HG02763 (cell line): ENCODE data around the gene CANT1.
"Not testable (repeated sequence)": the region's sequence is repeated elsewhere in the genome, so short reads cannot be mapped to it uniquely, and the experiment has no call there.

Experiments
- ATAC-seq: cut with Tn5 transposase; IDR thresholded peaks from one replicate; pipeline ENCODE4 v1.9.1; 2021; ENCODE audit warnings: mild to moderate bottlenecking, moderate library complexity; ENCODE audit not compliant: unreplicated experiment

Gene CANT1

DNA sequence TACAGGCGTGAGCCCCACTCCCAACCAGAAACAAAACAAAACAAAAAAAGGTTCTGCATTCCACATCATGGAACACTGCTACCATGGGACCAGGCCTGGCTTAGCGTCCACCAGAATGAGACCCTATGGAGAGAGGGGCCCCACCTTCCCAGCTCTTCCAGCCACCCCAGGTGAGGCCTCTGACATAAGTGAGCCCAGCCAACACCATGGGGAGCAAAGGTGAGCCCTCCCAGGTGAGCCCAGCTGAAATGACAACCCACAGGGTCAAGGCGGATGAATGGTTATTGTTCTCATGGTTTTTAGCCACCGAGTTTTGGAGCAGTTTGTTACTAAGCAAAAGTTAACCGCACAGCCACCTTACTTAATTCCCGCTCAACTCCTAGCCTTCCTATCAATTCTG is 46.2 kb downstream of the CANT1 start:
- ATAC-seq: no peak

GRCh38 chr17:78962984-78963348 is 46.6 kb downstream of the CANT1 start:
- not testable (repeated sequence) for ATAC-seq

- ATAC-seq: no peak
These were observed 47.1 kb downstream of the CANT1 start for GRCh38 chr17:78962345-78962983.

- no peak for ATAC-seq
These were observed 48.0 kb downstream of the CANT1 start for GRCh38 chr17:78961571-78961970.

GRCh38 chr17:78960928-78961327 is 48.6 kb downstream of the CANT1 start:
- ATAC-seq: no peak

- no peak for ATAC-seq
These were observed 49.8 kb downstream of the CANT1 start for GRCh38 chr17:78959803-78960202.

DNA sequence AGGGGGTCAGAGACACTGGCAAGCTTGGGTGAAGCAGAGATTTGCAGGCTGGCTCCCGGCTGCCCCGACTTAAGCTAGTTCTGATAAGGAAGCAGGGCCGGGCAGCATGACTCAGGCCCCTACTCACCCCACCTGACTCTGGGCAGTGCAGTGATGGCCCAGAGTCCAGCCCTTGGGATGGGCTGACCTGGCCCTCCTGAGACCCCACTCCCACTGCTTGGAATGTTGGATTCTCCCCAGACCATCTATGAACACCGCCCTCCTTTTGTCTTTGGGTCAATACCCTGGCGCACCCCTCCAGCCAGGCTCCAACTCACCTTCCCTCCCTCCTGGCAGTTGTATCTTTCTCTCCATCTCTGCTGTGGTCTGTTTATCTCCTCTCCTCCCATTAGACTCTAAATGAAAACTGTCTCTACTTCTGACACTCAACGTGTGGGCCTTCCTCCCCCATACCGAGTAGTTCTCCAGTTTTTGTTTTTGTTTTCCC is 50.9 kb downstream of the CANT1 start:
- ATAC-seq: no peak

DNA sequence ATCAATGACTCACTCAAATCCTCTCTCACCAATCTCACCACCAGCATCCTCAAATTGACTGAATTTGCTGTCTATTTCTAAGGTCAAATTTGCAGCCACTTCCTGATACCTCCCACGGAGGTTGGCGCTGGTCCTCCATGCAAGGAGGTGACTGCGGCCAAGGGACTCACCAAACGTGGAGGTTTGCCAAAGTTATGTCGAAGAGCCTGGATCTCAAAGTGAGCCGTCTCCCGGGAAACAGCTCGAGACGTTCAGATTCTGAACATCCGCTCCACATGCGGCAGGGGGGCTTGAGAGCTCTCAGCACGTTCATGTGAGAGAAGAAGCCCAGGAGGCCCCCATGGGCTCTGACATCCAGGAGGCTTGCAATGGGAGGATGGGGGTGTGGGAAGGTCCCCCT is 52.4 kb downstream of the CANT1 start:
- ATAC-seq: no peak

GRCh38 chr17:78956254-78956653 is 53.3 kb downstream of the CANT1 start:
- ATAC-seq: no peak

GRCh38 chr17:78954684-78955083 is 54.9 kb downstream of the CANT1 start:
- no peak for ATAC-seq

DNA sequence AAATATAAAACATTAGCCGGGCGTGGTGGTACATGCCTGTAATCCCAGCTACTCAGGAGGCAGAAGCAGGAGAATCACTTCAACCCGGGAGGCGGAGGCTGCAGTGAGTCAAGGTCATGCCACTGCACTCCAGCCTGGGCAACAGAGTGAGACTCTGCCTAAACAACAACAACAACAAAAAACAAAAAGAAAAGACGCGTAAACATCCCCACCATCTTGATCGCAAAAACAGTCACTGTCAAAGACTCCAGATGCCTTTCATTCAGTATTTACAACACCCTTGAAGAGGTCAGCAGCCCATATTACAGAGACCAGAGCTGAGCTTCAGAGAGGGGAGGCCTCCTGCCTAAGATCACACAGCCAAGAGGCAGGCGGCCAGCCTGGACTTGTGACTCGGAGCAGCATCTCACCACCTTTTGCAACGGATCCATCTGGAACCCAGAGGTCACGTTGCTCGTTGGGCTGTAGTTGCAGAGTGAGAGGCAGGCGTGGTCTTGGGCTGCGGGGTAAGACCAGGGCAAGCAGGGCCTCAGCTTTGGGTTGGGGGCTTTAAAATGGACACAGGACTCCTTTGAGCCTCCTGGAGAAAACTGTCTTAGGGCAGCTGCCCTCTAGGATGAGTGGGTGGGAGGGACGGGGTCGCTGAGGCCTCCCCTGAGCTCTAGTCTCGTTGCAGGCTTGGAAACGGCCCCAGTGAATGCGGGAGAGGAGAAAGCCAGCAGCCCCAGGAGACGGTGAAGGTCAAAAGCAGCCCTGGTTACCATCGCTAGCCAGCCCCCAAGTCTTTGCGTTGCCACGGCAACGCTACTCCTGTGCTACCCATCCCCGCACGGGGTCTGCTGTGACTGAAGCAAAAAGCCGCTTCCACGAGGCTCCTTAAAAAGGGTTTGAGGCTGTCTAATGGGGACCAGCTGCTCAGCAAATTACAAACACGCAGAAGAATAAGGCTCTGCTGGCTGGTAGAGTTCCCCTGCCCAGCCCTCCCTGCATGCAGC is 55.9 kb downstream of the CANT1 start:
- ATAC-seq: no peak

DNA sequence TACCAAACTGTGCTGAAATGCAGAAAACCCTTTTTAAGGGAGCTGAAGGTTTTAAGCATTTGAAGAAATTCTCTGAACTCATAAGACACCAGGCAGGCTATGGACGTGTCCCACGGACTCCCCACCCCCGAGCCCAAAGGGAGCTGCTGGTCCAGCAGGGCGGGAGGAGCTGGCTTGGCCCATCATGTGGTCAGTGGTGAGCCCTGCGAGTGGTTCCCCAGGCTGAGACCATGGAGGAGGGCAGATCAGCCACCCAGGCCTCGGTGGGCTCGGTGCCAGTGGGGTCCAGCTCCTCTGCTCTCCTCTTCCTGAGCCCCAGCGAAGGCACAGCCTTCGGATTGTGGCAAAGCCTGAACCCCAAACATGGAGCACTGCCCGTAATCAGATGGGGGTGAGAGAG is 56.9 kb downstream of the CANT1 start:
- no peak for ATAC-seq

GRCh38 chr17:78951967-78952551 is 57.5 kb downstream of the CANT1 start:
- no peak for ATAC-seq

DNA sequence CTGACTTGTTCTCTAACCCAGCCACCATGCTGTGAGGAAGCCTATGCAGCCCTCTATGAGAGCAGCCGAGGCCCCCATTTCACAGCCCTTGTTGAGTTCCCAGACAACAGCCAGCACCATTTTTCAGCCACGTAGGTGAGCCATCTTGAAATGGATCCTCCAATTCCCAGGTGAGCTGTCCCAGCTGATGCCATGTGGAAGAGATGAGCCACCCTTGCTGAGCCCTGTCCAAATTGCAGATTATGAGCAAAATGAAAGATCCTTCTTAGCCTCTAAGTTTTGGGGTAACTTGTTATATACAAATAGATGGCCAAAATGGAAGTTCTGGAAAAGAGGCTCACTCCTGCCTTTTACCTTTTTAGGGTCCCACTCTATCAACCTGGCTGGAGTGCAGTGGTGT is 58.7 kb downstream of the CANT1 start:
- no peak for ATAC-seq

GRCh38 chr17:78947235-78948149 is 62.1 kb downstream of the CANT1 start:
- ATAC-seq: no peak

DNA sequence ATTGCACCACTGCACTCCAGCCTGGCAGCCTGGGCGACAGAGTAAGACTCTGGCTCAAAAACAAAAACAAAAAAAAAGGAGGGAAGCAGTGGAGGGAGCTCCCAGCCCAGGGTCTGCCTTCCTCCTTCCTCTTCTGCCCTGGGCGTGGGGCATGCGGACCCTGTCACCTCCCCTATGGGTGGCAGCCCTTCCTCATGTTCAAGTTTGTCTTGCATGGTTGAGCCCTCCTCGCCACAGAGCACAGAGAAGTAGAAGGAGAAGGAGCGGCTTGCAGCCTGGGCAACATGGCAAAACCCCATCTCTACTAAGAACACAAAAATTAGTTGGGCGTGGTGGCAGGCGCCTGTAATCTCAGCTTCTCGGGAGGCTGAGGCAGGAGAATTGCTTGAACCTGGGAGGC is 62.9 kb downstream of the CANT1 start:
- ATAC-seq: no peak

DNA sequence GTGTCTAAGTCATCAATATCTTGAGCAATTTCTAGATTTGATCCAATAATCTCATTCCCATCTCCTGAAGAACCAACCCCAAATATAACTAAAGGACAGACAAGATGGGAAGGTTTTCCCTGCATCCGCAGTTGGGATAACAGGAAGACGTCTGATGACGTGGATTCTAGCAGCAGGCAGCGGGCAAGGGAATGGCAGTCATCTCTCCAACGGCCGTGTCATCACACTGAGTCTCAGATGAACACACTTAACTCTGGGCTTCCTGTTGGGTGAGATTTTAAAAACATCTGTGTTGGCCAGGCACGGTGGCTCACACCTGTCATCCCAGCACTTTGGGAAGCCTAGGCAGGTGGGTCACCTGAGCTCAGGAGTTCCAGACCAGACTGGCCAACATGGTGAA is 63.4 kb downstream of the CANT1 start:
- ATAC-seq: no peak

- ATAC-seq: not testable (repeated sequence)
These were observed 64.1 kb downstream of the CANT1 start for GRCh38 chr17:78945455-78945854.

DNA sequence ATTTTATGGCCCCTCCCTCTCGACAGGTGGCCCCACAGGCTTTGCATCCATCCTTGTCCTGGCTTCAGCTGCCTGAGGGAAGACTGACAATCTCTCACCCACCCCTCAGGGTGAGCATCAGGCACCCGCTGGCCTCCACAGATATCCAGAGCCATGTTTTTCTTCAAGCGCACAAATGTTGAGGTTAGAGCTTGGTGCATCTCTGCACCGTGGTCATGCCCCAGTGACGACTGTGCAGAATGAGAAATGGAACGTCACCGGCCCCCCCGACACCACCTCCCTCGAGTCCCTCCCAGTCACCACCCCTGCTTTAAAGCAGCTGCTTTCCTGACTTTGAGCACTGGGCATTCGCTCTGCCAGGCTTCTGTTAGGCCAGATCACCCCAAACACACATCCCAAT is 64.6 kb downstream of the CANT1 start:
- no peak for ATAC-seq

- ATAC-seq: no peak
These were observed 65.5 kb downstream of the CANT1 start for GRCh38 chr17:78944026-78944425.
